ENCODE results near the gene HSD17B8.

HSD17B8 gene

DNA sequence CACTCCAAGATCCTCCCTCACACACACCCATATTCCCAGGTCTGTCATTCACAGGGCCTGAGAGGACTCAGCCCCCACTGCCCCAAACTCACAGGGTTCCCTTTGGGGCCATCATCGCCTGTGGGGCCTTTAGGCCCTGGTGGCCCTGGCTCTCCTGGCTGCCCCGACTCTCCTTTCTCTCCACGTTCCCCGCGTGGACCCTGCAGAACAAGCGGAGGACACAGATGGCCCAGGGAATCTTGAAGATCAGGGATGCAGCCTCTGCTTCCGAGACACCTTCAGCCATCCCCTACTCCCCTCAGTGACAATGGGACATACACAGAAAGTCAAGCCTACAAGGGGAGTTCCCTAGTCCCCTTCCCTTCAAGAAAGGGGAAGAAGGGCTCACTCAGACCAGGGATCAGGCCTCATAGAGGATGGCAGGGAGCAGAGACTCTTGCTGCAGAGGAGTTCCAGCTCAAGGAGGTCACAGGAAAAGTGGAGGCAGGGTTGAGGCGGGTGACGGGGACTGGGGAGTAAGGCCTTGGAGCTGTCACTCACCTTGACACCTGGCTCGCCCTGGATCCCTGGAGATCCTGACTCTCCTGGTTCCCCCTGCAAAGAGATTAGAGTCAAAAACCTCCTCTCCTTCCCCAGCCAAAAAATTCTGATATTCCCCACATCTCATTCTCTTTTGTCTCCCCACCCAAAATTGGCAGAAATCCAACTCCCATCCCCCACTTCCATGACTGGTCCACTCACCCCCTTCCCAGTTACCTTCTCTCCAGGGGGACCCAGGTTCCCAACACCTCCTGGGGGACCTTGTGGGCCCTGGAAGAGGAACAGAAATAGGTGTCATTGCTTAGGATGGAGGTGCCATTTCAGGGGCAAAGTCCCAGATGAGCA is 34.9 kb upstream of the HSD17B8 start:
- DNase-seq: no peak
- Histone ChIP-seq H3K4me3 (no peak overlapping the region), H3K27me3 (no peaks in the 10 kb centered on the region), H3K4me1 (no peaks in the 10 kb centered on the region), H3K27ac (no peak overlapping the region), H3K9me3 (no peaks in the 10 kb centered on the region), H3K36me3 (no peaks in the 10 kb centered on the region)
- intact Hi-C loops (cut with DNase I; ENCODE audit: low total_unique reads): no loop called here
- TF ChIP-seq, protein P1, sequence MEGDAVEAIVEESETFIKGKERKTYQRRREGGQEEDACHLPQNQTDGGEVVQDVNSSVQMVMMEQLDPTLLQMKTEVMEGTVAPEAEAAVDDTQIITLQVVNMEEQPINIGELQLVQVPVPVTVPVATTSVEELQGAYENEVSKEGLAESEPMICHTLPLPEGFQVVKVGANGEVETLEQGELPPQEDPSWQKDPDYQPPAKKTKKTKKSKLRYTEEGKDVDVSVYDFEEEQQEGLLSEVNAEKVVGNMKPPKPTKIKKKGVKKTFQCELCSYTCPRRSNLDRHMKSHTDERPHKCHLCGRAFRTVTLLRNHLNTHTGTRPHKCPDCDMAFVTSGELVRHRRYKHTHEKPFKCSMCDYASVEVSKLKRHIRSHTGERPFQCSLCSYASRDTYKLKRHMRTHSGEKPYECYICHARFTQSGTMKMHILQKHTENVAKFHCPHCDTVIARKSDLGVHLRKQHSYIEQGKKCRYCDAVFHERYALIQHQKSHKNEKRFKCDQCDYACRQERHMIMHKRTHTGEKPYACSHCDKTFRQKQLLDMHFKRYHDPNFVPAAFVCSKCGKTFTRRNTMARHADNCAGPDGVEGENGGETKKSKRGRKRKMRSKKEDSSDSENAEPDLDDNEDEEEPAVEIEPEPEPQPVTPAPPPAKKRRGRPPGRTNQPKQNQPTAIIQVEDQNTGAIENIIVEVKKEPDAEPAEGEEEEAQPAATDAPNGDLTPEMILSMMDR (IDR thresholded peaks at IDR 0.05): no peak

GRCh38 chr6:33170176-33171015 is 34.1 kb upstream of the HSD17B8 start:
- no peaks in the 10 kb centered on the region for H3K9me3 ChIP-seq
- H3K36me3 ChIP-seq: no peaks in the 10 kb centered on the region
- H3K27me3 ChIP-seq: no peaks in the 10 kb centered on the region
- H3K4me3 ChIP-seq: no peak overlapping the region
- H3K27ac ChIP-seq: no peak overlapping the region
- DNase-seq: no peak
- H3K4me1 ChIP-seq: no peaks in the 10 kb centered on the region
- intact Hi-C loops (cut with DNase I; ENCODE audit: low total_unique reads): no loop called here
- TF ChIP-seq, protein P1 (IDR thresholded peaks at IDR 0.05): no peak

- H3K4me1 ChIP-seq: no peaks in the 10 kb centered on the region
- H3K9me3 ChIP-seq: no peaks in the 10 kb centered on the region
- H3K36me3 ChIP-seq: no peaks in the 10 kb centered on the region
- H3K27me3 ChIP-seq: no peaks in the 10 kb centered on the region
- TF ChIP-seq, protein P1 (IDR thresholded peaks at IDR 0.05): no peak
- no peak for DNase-seq
- intact Hi-C loops (cut with DNase I; ENCODE audit: low total_unique reads): no loop called here
- H3K4me3 ChIP-seq: no peak overlapping the region
- no peak overlapping the region for H3K27ac ChIP-seq
Observed at GRCh38 chr6:33171016-33171879, 33.2 kb upstream of the HSD17B8 start.

DNA sequence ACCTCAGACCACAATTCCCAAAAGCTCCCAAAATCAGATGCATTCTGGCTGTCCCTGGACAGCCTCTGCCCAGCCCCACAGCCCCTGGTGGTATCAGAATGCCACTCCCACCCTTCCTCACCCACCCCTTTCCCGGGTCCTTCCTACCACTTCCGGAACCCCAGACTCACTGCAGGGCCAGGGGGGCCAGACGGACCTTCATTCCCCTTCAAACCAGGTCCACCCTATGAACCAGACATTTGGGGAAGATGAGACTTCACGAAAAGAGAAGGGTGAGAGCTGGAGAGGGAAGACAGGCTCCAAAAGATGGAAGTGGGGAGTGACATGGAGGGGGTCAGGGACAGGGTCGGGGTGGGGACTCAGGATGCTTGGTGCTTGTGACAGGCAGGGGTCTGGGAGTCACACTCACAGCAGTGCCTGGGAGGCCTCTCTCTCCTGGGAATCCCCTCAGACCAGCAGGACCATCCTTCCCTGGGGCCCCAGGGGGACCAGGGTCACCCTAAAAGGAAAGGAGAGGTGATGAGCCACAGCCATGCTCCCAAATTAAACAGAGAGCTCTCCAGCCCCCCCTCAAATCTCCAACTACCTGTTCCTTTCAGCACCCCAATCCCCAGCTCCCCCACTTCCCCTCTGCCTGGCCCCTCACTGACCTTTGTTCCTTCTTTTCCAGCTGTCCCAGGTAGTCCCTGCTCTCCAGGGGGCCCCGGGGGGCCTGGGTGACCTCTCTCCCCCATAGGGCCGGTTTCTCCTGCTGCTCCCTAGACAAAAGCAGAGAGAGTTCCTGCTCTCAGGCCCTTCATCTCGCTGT is 32.4 kb upstream of the HSD17B8 start:
- DNase-seq: no peak
- intact Hi-C loops (cut with DNase I; ENCODE audit: low total_unique reads): no loop called here
- no peaks in the 10 kb centered on the region for H3K36me3 ChIP-seq
- no peaks in the 10 kb centered on the region for H3K27me3 ChIP-seq
- TF ChIP-seq, protein P1 (IDR thresholded peaks at IDR 0.05): no peak
- no peak overlapping the region for H3K4me3 ChIP-seq
- H3K27ac ChIP-seq: no peak overlapping the region
- H3K4me1 ChIP-seq: no peaks in the 10 kb centered on the region
- H3K9me3 ChIP-seq: no peaks in the 10 kb centered on the region

All from tibial artery (tissue), 4 donors.